NOMO-1 (cell line): ENCODE data around the gene ASPG.

Experiments
- DNase-seq, 2 experiments: peaks; one replicate each; lab custom pipeline; 2025; ENCODE audit not compliant: unreplicated experiment in 2 of 2; lab: John Stamatoyannopoulos, UW

Gene ASPG

DNA sequence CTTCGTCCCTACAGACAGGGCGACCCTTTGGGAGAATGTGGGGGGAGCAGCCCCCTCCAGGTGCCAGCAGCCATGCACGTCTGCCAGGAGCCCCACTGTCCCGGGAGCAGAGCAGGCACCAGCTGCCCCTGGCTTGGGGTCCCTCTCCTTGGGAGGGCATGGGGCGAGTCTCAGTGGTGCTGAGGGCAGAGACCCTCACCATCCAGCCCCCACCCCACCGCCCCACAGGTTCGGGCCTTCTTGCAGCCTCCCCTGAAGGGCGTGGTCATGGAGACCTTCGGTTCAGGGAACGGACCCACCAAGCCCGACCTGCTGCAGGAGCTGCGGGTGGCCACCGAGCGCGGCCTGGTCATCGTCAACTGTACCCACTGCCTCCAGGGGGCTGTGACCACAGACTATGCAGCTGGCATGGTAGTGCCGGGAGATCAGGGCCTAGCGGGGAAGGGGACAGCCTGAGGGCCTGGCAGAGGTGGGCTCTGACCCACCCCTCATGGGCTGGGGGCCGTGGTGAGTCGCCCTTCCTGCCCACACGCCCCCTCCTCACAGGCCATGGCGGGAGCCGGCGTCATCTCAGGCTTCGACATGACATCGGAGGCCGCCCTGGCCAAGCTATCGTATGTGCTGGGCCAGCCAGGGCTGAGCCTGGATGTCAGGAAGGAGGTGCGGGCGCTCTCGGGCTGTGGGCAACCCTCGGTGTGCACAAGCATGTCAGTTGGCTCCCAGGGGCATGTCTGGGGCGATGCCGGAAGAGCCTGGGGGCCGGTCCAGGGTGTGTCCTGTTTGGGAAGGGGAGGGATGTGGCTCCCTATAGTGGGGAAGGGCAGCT, 18.8 kb downstream of the ASPG start:
- DNase-seq = no peak

DNA sequence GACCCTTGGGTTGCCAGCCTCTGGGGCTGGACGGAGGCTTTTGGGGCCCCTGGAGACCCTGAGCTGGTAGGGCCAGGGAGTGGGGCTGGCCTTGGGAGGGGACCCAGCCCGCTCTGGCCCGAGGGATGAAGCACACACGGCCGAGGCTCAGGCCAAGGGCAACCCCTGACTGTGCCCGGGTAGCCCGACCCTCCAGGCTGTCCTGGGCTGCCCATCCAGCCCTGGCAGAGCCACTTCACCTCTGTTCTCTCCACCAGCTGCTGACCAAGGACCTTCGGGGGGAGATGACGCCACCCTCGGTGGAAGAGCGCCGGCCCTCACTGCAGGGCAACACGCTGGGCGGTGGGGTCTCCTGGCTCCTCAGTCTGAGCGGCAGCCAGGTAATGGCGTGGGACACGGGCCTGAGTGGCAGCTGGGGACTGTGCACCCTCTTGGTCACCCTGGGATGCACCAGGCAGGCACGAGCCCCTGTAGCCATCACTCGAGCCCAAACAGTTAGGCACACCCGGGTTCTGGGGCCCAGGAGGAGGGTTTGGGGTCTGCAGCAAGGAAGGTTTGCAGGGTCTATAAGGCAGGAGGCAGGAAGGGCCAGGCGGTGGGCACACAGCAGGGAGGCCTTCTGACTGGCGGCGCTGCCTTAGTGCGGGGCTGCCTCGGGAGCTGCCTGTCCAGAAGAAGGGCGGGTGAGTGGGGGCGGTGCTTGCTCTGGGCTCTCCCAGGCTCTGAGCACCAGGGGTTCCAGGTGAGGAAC, 19.7 kb downstream of the ASPG start:
- no peak for DNase-seq

DNA sequence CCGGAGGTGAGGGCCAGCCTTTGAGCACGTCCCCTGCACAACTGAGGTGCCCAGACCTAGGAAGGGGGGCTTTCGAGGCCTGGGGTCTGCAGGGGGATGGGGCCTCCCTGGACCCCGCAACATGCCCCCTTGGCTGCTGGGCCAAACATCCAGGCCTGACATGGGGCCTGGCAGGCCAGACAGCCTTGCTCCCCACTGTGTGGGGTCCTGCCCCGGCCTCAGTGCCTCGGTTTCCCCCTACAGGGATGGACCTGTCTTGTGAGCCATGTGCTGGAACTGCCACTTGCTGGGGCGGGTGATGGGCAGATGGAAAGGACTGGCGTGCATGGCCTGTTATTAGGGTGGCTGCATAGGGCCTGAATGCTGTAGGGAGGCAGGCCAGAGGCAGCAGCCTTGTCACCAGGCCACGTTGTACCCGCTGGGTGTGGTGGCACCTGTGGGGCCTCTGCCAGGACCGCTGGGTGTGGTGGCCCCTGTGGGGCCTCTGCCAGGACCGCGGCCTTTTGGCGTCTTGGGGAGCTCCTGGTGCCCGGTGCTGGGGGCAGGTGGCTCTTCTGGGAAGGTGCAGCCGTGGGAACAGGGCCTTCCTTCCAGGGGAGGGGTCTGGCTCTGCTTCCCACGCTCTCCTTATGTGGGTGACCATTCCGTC, 20.4 kb downstream of the ASPG start:
- no peak for DNase-seq

DNA sequence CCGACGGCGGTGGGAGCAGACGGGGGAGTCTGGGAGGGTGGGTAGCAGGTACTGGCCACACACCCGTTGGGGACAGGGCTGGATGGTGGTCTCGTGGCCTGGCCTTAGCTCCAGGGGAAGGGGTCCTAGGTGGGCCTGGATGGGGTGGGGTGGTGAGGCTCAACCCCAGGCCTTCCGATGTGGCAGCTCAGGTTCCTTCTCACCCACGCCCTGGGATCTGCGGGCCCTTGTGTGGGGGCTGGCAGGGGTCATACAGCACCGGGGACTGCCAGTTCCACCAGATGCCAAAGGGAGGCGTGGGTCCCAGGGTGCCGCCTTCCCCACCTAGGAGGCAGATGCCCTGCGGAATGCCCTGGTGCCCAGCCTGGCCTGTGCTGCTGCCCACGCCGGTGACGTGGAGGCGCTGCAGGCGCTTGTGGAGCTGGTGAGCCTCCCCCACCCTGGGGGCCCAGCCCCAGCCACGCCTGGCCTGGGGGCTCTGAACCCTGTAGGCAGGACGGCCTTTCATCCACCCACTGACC, 21.0 kb downstream of the ASPG start:
- no peak for DNase-seq

DNA sequence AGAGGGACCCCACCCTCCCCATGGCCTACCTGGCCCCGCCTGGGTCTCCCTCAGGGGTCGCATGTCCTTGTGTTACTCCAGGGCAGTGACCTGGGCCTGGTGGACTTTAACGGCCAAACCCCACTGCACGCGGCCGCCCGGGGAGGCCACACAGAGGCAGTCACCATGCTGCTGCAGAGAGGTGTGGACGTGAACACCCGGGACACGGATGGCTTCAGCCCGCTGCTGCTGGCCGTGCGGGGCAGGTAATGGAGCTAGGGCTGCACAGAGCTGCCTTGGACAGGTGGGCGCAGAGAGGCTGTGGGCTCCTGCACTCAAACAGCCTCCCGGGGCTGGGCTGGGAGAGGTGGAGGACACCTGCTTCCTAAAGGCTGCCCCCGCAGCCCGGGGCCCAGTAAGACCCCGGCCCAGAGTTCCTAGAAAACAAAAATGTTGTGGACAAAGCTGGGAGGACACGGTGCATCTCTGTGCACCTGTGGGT, 21.6 kb downstream of the ASPG start:
- DNase-seq = no peak

DNA sequence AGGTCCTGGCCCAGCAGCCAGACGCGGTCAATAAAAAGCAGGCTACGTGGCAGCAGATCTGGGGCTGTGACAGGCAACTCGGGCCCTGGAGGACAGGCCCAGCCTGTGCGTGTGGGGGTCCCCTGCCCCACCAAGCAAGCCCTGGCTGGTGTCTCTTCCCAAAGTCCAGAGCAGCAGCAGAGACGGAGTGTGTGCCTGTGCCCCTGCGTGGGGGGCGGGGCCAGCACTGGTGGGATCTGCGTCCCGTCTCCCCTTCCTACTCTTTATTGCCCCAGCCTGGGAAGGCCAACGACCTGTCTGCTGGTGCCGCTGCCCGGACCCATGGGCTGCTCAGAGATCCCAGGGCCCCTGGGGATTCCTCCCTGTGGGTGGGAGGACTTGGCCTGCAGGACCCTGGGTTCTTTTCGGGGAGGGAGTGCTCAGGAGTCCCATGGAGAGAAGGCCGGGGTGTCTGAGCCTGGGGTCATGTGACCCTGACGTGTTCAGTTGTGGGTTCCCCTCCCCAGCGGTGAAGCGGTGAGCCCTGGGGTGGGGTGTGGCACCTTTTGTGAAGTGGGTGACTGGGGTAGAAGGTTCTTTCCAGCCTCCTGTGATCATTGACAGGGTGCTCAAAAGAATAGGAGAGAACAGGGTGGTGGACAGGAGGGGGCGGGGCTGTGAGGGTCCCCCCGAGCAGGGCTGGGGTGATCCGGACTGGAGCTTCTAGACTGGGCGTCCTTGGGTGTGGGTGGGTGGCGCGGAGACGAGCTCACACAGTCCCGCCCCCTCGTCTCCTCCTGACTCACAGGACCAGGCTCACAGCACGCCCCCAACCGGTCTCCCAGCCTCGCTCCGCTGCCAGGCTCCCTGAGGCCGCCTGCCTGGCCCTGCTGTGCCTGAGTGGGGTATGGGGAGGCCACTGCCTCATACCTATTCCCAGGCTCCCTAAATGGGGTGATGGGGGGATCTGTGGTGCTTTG, 22.4 kb downstream of the ASPG start:
- no peak for DNase-seq

DNA sequence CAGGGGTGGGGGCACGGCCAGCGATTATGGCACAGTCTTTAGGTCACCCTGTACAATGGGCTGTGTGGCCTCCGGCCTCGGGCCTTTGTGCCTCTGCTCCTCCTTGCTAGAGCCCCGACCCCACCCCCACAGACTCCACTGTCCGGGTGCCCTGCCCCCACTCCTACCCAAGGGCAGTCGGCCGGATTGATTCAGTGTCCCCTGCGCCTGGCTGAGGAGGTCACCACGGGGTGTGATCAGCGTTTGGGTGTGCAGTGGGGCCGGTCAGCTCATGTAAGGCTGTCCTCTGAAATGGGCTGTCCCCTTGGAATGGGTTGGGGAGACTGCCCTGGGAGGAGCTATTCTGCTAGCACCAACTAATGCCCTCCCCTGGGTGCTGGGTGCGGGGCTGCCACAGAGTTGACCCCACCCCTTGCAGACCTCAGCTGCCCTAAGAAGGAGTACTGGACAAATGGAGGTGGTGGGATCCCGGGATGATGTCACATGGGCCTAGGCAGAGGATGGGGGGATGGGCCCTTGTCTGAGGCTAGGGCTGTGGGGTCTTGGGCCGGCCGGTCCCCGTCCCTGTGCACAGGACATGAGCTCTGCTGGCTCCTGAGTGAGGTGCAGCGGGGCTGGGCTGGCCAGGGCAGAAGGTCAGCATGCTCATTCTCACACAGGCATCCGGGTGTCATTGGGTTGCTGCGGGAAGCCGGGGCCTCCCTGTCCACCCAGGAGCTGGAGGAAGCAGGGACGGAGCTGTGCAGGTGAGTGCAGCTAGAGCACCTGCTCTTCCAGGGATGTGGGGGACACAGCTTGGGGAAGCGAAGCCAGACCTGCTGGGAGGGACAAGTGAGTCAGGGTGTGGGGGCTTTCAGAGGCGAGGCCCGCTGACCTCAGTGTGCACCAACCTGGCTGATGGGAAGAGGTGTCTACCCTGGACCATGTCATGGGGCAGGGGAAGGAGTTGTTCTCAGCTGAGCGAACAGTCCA, 23.4 kb downstream of the ASPG start:
- DNase-seq = no peak

DNA sequence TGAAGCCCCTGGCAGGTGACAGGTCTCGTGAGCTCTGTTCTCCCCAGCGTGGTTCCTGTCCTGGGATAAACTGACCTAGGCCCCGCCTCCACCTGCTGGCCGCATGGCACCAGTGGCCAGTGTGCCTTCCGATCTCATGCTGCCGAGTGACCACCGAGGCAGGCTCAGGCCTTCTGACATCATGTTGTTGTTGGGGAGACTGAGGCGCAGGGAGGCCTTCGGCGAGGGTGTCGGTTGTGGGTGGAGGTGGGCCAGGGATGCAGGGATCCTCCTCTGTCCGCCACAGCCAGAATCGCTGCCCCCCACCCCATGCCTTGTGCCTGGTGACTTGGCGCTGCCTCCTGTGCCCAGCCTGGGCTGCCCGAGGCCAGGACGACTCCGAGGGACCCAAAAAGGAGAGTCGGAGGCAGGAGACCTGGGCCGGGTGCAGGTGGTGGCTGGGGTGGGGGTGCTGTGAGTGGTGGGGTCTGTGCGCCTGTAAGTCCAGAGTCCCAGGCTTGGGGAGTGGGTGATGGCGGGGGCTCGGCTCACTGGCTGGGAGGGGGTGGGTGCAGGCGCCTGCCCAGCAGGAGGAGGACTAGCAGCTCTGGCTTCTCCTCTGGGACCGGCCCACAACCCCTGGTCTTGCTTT, 24.3 kb downstream of the ASPG start:
- no peak for DNase-seq

DNA sequence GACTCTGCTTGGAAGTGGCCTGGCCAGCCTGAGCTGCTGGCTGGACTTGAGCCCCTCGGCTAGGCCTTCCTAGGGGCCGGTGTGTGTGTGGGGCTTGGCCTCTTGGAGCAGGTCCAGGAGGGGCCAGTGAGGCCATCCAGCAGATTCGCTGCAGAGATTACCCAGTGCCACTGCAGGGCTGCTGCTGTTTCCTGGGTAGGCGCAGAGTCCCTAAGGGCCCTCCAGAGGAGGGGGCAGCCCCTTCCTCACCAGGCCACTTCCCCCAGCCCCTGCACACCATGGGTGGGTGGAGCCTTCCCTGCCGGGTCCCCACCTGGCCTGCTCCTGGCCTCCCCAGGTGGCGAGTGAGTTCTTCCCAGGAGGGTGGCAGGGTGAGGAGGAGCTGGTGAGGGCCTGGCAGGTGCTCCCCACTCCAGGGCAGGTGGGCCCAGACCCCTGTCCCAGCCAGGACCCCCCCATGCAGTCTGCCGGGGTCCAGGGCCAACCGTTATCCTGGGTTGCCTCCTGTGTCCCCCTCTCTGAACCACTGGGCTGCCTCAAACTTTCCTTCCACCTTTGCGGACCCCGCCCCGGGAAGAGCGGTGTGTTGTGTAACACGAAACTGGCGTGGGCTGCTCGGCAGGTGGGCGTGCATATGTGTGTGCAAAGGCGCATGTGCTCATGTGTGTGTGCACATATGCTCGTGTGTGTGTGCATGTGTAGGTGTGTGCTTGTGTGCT, 25.1 kb downstream of the ASPG start:
- no peak for DNase-seq

DNA sequence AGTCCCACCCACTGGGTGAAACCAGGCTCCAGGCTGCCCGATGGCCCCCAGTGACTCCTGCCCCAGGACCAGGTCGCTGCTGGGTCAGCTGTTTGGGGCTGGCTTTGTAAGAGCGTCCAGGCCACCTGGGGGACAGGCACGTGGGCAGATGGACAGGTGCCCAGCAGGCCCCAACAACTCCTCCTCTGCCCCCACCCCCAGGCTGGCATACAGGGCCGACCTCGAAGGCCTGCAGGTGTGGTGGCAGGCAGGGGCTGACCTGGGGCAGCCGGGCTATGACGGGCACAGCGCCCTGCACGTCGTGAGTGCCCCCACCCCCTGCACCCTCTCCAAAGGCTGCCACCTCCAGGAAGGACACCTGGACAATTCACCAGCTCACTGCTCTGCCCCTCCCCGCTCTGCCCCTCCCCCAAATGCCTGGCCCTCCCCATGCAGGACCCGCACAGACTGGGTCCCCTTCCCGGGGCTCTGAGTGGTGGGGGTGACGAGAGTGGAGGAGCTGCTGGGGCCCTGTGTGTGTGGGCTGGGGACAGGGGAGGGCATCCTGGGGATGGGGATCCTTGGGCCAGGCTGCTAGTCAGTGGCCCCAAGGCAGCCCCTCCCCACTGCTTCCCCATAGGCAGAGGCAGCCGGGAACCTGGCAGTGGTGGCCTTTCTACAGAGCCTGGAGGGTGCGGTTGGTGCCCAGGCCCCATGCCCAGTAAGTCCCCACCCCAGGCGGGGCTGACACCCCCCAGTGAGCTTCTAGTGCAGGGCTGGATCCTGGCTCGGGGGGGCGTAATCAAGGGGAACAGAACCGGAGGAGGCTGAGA, 26.0 kb downstream of the ASPG start:
- DNase-seq = no peak

DNA sequence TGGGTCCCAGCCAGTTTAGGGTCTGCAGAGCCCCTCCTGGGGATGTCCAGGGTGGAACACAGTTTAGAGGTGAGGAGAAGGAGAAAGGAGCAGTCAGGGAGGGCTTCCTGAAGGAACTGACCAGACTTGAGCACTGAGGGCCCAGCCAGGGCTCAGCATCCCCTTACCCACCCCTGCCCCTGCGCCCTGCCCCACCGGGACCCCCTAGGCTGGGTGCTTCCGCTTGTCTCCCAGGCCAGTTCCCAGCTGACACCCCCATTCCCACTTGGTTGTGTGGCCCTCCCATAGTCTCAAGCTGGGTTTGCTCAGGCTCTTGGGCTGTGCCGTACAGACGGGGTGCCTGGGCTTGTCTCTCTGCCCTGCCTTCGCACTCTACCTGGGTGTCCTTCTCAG, 26.6 kb downstream of the ASPG start:
- DNase-seq = no peak

DNA sequence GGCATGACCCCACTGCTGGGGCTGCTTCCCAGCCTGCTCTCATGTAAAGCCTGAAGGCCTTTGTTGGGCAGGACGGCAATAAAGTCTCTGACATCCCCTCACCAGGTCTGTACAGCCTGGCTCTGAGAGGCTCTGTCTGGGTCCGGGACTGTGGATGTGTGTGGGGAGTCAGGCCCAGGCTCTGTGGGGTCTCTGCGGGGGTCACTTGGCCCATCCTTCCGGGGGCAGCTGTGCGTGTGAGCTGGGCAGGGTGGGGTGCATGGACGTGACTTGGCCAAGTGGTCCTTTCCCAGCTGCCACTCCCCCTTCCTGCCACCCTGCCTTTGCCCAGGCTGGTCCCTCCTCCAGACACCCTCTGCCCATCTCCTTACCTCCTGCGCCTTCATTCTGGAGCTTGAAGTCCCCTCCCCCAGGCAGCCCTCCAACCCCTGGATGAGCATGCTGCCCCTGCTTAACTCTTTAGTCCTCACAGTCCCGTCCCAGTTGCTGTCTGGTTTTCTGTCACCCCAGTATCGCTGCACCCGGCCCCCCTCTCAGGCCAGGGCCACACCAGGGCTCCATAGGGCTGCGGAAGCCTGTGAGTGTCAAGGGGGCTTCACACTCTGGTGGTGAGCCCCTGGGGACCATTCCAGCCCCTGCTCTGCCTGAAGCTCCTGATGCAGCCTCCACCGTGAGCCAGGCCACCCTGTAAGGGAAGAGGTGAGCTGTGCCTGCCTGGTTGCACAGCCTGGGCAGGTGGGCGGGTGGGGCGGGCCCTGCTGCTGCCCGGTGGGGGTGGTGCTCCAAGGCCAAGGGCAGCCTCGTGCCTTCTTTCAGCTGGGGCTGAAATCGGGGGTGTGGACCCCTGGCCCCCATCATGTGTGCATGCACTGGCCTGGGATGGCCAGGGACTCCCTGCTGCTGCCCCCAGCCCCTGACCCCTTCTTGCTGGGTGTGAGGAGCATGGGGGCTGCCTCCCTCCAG, 27.4 kb downstream of the ASPG start:
- DNase-seq = no peak

DNA sequence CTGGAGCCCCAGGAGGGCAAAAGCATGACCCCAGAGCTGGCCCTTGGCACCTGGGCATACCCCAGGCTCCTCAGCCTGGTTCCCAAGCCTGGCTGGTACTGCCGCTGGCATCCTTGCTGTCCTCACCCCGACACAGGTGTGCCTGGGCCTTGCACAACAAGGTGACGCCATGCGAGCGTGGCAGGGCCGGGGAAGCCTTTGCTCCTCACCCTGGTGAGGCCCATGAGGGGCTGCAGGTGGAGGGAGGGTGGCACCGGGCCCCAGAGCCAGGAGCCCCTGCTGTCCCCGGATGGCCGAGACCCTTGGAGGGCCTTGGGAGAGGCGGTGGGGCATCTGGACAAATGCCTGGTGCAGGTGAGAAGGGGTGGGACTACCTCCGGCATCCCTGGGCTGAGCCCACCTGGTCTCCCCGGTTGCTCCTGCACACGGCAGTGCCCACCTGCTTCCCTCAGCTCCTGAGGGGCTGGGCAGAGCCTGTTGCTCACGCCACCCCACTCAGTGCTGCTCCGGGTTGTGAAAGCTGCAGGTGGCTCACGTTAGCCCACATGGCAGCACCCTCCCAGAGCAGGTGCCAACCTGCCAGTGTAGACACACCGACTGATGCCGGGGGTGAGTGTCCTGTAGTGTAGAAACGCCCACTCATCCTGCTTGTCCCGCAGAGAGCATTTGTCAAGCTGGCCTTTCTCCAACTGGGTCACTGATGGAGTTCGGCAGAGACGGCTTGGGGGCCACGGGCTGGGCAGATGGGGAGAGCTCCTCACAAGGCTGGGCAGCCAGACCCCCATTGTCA, 28.3 kb downstream of the ASPG start:
- DNase-seq = no peak

DNA sequence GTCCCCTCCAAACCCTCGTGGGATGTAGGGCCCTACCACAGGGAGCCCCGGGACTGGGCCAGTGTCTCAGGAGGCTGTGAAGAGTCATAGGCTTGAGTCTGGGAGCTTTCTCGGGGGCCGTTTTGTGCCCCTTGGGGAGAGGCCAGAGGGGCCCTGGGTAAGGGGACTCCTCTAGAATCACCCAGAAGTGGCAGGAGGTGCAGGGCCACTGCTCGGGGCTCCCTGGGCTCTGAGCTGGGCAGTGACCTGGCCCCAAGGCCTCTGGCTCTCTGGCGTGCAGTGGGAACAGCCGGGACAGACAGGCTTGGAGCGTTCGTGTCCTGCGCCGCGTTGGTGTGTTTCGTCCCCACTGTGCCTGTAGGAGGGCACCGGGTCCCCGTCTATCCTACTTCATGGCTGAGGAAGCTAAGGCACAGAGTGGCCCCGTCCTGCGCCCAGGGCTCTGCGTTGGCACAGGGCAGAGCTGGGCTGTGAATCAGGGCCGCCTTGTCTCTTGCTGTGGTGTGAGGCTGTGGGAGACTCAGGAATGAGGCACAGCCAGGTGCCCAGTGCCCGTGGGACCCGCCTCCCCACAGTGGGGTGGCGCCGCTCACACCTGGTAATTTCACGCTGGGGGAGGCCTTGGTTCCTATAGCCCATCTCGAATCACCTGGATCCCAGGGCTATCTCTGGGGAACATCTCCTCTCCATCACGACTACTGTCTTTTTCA, 29.1 kb downstream of the ASPG start:
- DNase-seq = no peak
